GM12864 (cell line): ENCODE measurements around the gene INTS15.
"Not testable (repeated sequence)": the region's sequence is repeated elsewhere in the genome, so short reads cannot be mapped to it uniquely, and the experiment has no call there.

Experiments
- DNase-seq: peaks from one replicate; pipeline ENCODE4 v3.0.0-alpha.2; 2011; ENCODE audit warnings: low read depth
- H3K4me3 ChIP-seq: 2 replicates; pipeline ENCODE4 v1.5.1; 2011; ENCODE audit warnings: mild to moderate bottlenecking, low read depth, low read length, control low read depth
- CTCF ChIP-seq: IDR thresholded peaks from 2 replicates; pipeline ENCODE4 v1.5.1; 2011; ENCODE audit warnings: low read depth, mild to moderate bottlenecking, moderate library complexity, low read length, control low read depth, inconsistent platforms; ENCODE audit errors: missing control alignments

INTS15 gene

GRCh38 chr7:6565655-6566054 lies 24.2 kb upstream of the INTS15 start:
- no peak for DNase-seq
- H3K4me3 ChIP-seq, result no peak overlapping the region
- TF ChIP-seq CTCF, result no peak

- no peak for DNase-seq
- no peak for TF ChIP-seq CTCF
- H3K4me3 ChIP-seq, result no peak overlapping the region
Measured at GRCh38 chr7:6567886-6568285, 21.9 kb upstream of the INTS15 start.

- TF ChIP-seq CTCF, result no peak
- H3K4me3 ChIP-seq, result no peak overlapping the region
- DNase-seq, result peak; percentile 21
Measured at GRCh38 chr7:6571160-6571779, 18.6 kb upstream of the INTS15 start.

- TF ChIP-seq CTCF, result no peak
- DNase-seq, result no peak
- no peak overlapping the region for H3K4me3 ChIP-seq
Measured at GRCh38 chr7:6575281-6576023, 14.4 kb upstream of the INTS15 start.

GRCh38 chr7:6576024-6576866 lies 13.6 kb upstream of the INTS15 start:
- peak; percentile 10 for TF ChIP-seq CTCF
- no peak for DNase-seq
- H3K4me3 ChIP-seq, result peak overlapping the region; percentile 22; the same call in 1 of the 2 replicates

- H3K4me3 ChIP-seq, result peak overlapping the region; percentile 83
Measured at GRCh38 chr7:6576867-6577368, 12.9 kb upstream of the INTS15 start.

More at GRCh38 chr7:6576867-6577368, 12.9 kb upstream of the INTS15 start:
- not testable (repeated sequence) for DNase-seq
